ENCODE results near the gene CMTM8. TPM values are rescaled to one million over a fixed set of nuclear protein-coding genes. Genes with fewer than 3 reads are reported as not detected.

CMTM8 gene
- total RNA-seq, 2 donors from 2014 or later: 5.8 to 11.6 TPM

GRCh38 chr3:32292085-32292796, 53.8 kb downstream of the CMTM8 start:
- no peak overlapping the region for H3K27ac ChIP-seq (ENCODE audit: low read depth, low read length)
- H3K36me3 Mint-ChIP-seq (ENCODE audit: low read depth): no peaks in the 10 kb centered on the region
- no peak overlapping the region for H3K27ac Mint-ChIP-seq
- peak; percentile 8 for DNase-seq
- no peaks in the 10 kb centered on the region for H3K9me3 ChIP-seq (ENCODE audit: control insufficient read depth, low read length)
- no peaks in the 10 kb centered on the region for H3K27me3 ChIP-seq (ENCODE audit: control insufficient read depth, insufficient read depth, low read length, poor library complexity, severe bottlenecking)
- H3K4me3 ChIP-seq (ENCODE audit: low read length): no peak overlapping the region
- no peaks in the 10 kb centered on the region for H3K27me3 Mint-ChIP-seq (ENCODE audit: insufficient read depth)
- no peak overlapping the region for H3K4me3 Mint-ChIP-seq
- 93 to 100% methylated on average over 6 to 7 of the region's 7 CpGs for WGBS, 2 experiments (ENCODE audit: insufficient coverage in 1 of 2, insufficient read length in 1 of 2)
- H3K36me3 ChIP-seq (ENCODE audit: control insufficient read depth, insufficient read depth, low read length): no peaks in the 10 kb centered on the region
- H3K4me1 ChIP-seq (ENCODE audit: control insufficient read depth, insufficient read depth, low read length): no peaks in the 10 kb centered on the region
- no peak overlapping the region for H3K9ac ChIP-seq (ENCODE audit: extremely low read depth, low read length, poor library complexity, severe bottlenecking)
- no peaks in the 10 kb centered on the region for H3K4me1 Mint-ChIP-seq
- TF ChIP-seq CTCF (conservative IDR thresholded peaks at IDR 0.05): no peak
- no peaks in the 10 kb centered on the region for H3K9me3 Mint-ChIP-seq

- 89 to 91% methylated on average over 3 of the region's 3 CpGs for WGBS, 2 experiments (ENCODE audit: insufficient coverage in 1 of 2, insufficient read length in 1 of 2)
- Histone ChIP-seq H3K36me3 (ENCODE audit: control insufficient read depth, insufficient read depth, low read length) (no peaks in the 10 kb centered on the region), H3K4me3 (ENCODE audit: low read length) (no peak overlapping the region), H3K9me3 (ENCODE audit: control insufficient read depth, low read length) (no peaks in the 10 kb centered on the region), H3K27ac (ENCODE audit: low read depth, low read length) (no peak overlapping the region), H3K9ac (ENCODE audit: extremely low read depth, low read length, poor library complexity, severe bottlenecking) (no peak overlapping the region), H3K27me3 (ENCODE audit: control insufficient read depth, insufficient read depth, low read length, poor library complexity, severe bottlenecking) (no peaks in the 10 kb centered on the region), H3K4me1 (ENCODE audit: control insufficient read depth, insufficient read depth, low read length) (no peaks in the 10 kb centered on the region)
- no peaks in the 10 kb centered on the region for H3K9me3 Mint-ChIP-seq
- no peak overlapping the region for H3K27ac Mint-ChIP-seq
- peaks cover 5% of the 10 kb centered on the region for H3K4me1 Mint-ChIP-seq
- no peak overlapping the region for H3K4me3 Mint-ChIP-seq
- no peak for TF ChIP-seq CTCF (conservative IDR thresholded peaks at IDR 0.05)
- no peaks in the 10 kb centered on the region for H3K27me3 Mint-ChIP-seq (ENCODE audit: insufficient read depth)
- H3K36me3 Mint-ChIP-seq (ENCODE audit: low read depth): no peaks in the 10 kb centered on the region
- DNase-seq: no peak
These were observed 55.4 kb downstream of the CMTM8 start for GRCh38 chr3:32293903-32294302.

GRCh38 chr3:32296251-32297204, 58.0 kb downstream of the CMTM8 start:
- H3K4me3 Mint-ChIP-seq: no peak overlapping the region
- 44 to 67% methylated on average over 3 to 8 of the region's 8 CpGs for WGBS, 2 experiments (ENCODE audit: insufficient coverage in 1 of 2, insufficient read length in 1 of 2)
- peak; percentile 93 for TF ChIP-seq CTCF (conservative IDR thresholded peaks at IDR 0.05)
- no peaks in the 10 kb centered on the region for H3K36me3 Mint-ChIP-seq (ENCODE audit: low read depth)
- H3K9me3 ChIP-seq (ENCODE audit: control insufficient read depth, low read length): no peaks in the 10 kb centered on the region
- no peaks in the 10 kb centered on the region for H3K36me3 ChIP-seq (ENCODE audit: control insufficient read depth, insufficient read depth, low read length)
- no peak overlapping the region for H3K9ac ChIP-seq (ENCODE audit: extremely low read depth, low read length, poor library complexity, severe bottlenecking)
- peak; percentile 87 for DNase-seq
- H3K9me3 Mint-ChIP-seq: no peaks in the 10 kb centered on the region
- no peak overlapping the region for H3K4me3 ChIP-seq (ENCODE audit: low read length)
- H3K4me1 ChIP-seq (ENCODE audit: control insufficient read depth, insufficient read depth, low read length): no peaks in the 10 kb centered on the region
- H3K27me3 ChIP-seq (ENCODE audit: control insufficient read depth, insufficient read depth, low read length, poor library complexity, severe bottlenecking): no peaks in the 10 kb centered on the region
- H3K4me1 Mint-ChIP-seq: peaks cover 5% of the 10 kb centered on the region
- no peak overlapping the region for H3K27ac Mint-ChIP-seq
- no peaks in the 10 kb centered on the region for H3K27me3 Mint-ChIP-seq (ENCODE audit: insufficient read depth)
- no peak overlapping the region for H3K27ac ChIP-seq (ENCODE audit: low read depth, low read length)
